Tibial nerve (tissue), 4 donors: Measurements from ENCODE around the gene USP7. TPM values are rescaled to one million over a fixed set of nuclear protein-coding genes. Genes with fewer than 3 reads are reported as not detected.

Experiments
- DNase-seq, 2 donors: peaks; one replicate each; pipeline ENCODE4 v3.0.0-alpha.2; 2019; ENCODE audit warnings: low spot score in 2 of 2
- H3K27ac ChIP-seq, 4 donors: fragments of 200-600 bp; sonication (generic) in 3 of 4; one replicate each; pipeline ENCODE4 v1.5.1; 2017 to 2019; ENCODE audit warnings: mild to moderate bottlenecking in 1 of 4
- H3K27me3 ChIP-seq, 2 donors: fragments of 200-600 bp; sonication (generic) in 1 of 2; one replicate each; pipeline versions ENCODE4 v1.5.1 to v1.6.0; 2017 to 2019
- H3K36me3 ChIP-seq, 3 donors: fragments of 200-600 bp; sonication (generic); one replicate each; pipeline ENCODE4 v1.5.1; 2018 to 2019
- H3K4me1 ChIP-seq, 4 donors: fragments of 200-600 bp; sonication (generic) in 3 of 4; one replicate each; pipeline ENCODE4 v1.5.1; 2017 to 2019
- H3K4me3 ChIP-seq, 4 donors: fragments of 200-600 bp; sonication (generic) in 3 of 4; one replicate each; pipeline ENCODE4 v1.5.1; 2017 to 2019; ENCODE audit warnings: mild to moderate bottlenecking in 1 of 4, moderate library complexity in 1 of 4
- H3K9me3 ChIP-seq, 4 donors: fragments of 200-600 bp; sonication (generic) in 3 of 4; one replicate each; pipeline ENCODE4 v1.5.1; 2017 to 2019
- EP300 ChIP-seq, 2 donors: sonication (generic); formaldehyde crosslinking; IDR thresholded peaks; one replicate each; pipeline ENCODE4 v1.6.1; 2017; ENCODE audit warnings: antibody characterized with exemption in 2 of 2, mild to moderate bottlenecking in 1 of 2
- POLR2A ChIP-seq, 2 donors: fragments of 450-650 bp; IDR thresholded peaks; one replicate each; pipeline ENCODE4 v1.6.1; 2017; ENCODE audit warnings: antibody characterized with exemption in 2 of 2, mild to moderate bottlenecking in 2 of 2, moderate library complexity in 2 of 2
- WGBS, 2 donors: methylation state at CpG; one replicate each; pipeline ENCODE4 v1.1.5; 2018; 5-methylcytosine and 5-hydroxymethylcytosine counted together
- total RNA-seq, 4 donors: library from RNA; depleted of rRNA; stranded (reverse); fragments of >200 nt; gene quantifications; one replicate each; pipeline ENCODE4 v1.1.0, GENCODE V29; 2016
- TF ChIP-seq, protein P1 (sequence below), 5 experiments: fragments of 200-600 bp in 3 of 5; fragments of 450-650 bp in 2 of 5; sonication (generic) in 3 of 5; IDR thresholded peaks; one replicate each; pipeline ENCODE4 v1.5.1; 2016 to 2019; ENCODE audit warnings: antibody characterized with exemption in 5 of 5, mild to moderate bottlenecking in 3 of 5, moderate library complexity in 2 of 5

The USP7 gene
- total RNA-seq, 4 donors from 2014 or later, result 83.4 to 114 (median 89.6) TPM

DNA sequence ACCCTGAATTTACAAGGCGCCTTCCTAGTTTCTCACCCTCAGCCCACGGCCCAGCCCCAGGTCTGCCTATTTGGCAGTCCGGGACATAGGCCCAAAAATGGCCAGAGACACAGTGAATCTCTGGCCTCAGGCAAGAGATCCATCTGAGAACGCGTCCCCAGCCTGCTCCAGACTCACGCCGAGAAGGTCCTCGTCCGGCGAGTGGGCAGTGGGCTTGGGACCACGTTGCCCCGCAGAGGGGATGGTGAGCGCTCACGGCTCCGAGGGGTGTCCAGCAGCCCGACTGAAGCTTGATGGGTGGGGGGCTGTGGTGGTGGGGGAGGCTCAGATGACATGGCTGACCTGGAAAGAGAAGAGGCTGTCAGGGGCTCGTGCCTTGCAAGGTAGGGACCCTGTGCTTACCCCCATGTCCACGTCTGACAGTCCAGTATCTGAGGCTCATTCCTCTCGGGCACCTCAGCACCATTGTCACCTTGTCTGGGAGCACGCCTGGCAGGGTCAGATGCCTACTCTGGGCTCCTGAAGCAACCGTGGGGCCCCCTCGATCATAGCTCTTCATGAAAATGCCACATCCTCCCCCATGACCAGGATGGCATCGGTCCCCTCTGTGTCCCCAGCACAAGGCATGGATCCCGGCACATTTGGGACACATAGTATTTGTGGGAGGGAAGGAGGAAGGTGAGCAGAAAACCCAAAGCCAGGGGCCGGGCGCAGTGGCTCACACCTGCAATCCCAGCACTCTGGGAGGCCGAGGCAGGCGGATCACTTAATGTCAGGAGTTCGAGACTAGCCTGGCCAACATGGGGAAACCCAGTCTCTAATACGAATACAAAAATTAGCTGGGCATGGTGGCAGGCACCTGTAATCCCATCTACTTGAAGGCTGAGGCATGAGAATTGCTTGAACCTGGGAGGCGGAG is 104.5 kb downstream of the USP7 start:
- 91 to 95% methylated on average over 28 to 31 of the region's 31 CpGs for WGBS, 2 donors
- Histone ChIP-seq H3K27me3 (no peaks in the 10 kb centered on the region), H3K4me1 (peaks cover 0 to 78% (median 53%) of the 10 kb centered on the region in 4 donors), H3K36me3 (peaks cover 0 to 47% (median 10%) of the 10 kb centered on the region in 3 donors), H3K9me3 (no peaks in the 10 kb centered on the region), H3K27ac (peak overlapping the region in 3 of 4 donors; percentile 40 to 94 (median 86)), H3K4me3 (peak overlapping the region in 1 of 4 donors; percentile 15)
- TF ChIP-seq EP300 (IDR thresholded peaks at IDR 0.05), result no peak
- no peak for TF ChIP-seq POLR2A (IDR thresholded peaks at IDR 0.05)
- TF ChIP-seq, protein P1, sequence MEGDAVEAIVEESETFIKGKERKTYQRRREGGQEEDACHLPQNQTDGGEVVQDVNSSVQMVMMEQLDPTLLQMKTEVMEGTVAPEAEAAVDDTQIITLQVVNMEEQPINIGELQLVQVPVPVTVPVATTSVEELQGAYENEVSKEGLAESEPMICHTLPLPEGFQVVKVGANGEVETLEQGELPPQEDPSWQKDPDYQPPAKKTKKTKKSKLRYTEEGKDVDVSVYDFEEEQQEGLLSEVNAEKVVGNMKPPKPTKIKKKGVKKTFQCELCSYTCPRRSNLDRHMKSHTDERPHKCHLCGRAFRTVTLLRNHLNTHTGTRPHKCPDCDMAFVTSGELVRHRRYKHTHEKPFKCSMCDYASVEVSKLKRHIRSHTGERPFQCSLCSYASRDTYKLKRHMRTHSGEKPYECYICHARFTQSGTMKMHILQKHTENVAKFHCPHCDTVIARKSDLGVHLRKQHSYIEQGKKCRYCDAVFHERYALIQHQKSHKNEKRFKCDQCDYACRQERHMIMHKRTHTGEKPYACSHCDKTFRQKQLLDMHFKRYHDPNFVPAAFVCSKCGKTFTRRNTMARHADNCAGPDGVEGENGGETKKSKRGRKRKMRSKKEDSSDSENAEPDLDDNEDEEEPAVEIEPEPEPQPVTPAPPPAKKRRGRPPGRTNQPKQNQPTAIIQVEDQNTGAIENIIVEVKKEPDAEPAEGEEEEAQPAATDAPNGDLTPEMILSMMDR (IDR thresholded peaks at IDR 0.05), result no peak
- DNase-seq, result no peak

DNA sequence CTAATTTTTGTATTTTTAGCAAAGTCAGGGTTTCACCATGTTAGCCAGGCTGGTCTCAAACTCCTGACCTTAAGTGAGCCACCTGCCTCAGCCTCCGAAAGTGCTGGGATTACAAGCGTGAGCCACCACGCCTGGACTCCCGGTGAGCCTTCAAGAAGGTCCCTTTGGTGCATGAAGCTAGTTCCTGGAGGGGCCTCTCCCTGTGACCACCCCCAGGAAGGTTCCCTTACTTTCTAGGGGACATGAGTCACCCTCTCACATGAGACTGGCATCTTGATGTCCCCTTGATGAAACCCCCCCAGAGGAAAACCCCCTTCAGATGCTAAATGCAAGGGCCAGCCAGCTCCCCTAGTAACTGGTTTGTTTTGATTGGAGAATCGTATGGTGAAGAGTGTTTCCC is 107.7 kb downstream of the USP7 start:
- no peaks in the 10 kb centered on the region for H3K27me3 ChIP-seq
- H3K36me3 ChIP-seq, result peaks cover 0 to 77% (median 10%) of the 10 kb centered on the region in 3 donors
- DNase-seq, result no peak
- peak overlapping the region in 2 of 4 donors; percentile 33 to 36 for H3K27ac ChIP-seq
- TF ChIP-seq, protein P1 (IDR thresholded peaks at IDR 0.05), result no peak
- no peak for TF ChIP-seq EP300 (IDR thresholded peaks at IDR 0.05)
- TF ChIP-seq POLR2A (IDR thresholded peaks at IDR 0.05), result no peak
- 51 to 70% methylated on average over 5 of the region's 5 CpGs for whole genome bisulfite sequencing, 2 donors
- H3K9me3 ChIP-seq, result no peaks in the 10 kb centered on the region
- no peak overlapping the region for H3K4me3 ChIP-seq
- peaks cover 0 to 65% (median 23%) of the 10 kb centered on the region in 4 donors for H3K4me1 ChIP-seq

DNA sequence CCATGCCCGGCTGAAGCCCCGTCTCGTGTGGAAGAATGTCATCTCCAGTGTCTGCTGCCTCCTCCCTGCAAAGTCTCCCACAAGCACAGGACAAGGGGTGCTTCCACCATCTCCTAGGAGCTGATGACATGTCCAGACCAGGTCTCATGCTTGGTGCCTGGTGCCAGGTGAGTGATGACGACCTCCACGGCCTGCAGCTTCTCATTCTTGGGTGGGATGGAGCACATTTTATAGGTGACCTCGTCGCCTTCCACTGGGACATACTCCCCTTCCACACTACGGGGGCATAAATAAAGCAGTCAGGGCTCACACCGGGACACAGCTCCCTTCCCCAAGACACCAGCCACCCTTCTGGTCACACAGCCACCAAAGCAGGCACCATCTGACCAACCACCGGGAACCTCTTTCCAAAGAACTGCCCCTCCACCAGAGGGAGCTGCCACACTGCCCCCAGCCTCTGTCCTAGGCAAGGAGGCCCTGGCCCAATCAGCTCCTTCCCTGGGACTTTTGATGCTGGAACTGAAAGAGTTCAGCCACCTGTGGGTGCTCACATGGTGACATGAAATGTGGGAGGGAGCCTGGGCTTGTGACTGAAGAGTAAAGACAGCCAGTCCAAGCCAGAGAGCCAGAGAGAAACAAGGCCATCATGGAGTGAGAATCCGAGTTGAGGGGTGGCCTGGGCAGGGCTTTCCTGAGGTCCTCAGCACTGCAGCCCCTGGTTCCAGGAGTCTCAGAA is 108.5 kb downstream of the USP7 start:
- Histone ChIP-seq H3K27me3 (no peaks in the 10 kb centered on the region), H3K36me3 (peaks cover 0 to 85% (median 10%) of the 10 kb centered on the region in 3 donors), H3K4me3 (no peak overlapping the region), H3K4me1 (peaks cover 0 to 65% (median 18%) of the 10 kb centered on the region in 4 donors), H3K9me3 (no peaks in the 10 kb centered on the region), H3K27ac (peak overlapping the region in 2 of 4 donors; percentile 36 to 63)
- no peak for DNase-seq
- TF ChIP-seq EP300 (IDR thresholded peaks at IDR 0.05) (no peak), POLR2A (IDR thresholded peaks at IDR 0.05) (no peak)
- TF ChIP-seq, protein P1 (IDR thresholded peaks at IDR 0.05), result no peak
- 90 to 96% methylated on average over 7 to 11 of the region's 11 CpGs for WGBS, 2 donors

DNA sequence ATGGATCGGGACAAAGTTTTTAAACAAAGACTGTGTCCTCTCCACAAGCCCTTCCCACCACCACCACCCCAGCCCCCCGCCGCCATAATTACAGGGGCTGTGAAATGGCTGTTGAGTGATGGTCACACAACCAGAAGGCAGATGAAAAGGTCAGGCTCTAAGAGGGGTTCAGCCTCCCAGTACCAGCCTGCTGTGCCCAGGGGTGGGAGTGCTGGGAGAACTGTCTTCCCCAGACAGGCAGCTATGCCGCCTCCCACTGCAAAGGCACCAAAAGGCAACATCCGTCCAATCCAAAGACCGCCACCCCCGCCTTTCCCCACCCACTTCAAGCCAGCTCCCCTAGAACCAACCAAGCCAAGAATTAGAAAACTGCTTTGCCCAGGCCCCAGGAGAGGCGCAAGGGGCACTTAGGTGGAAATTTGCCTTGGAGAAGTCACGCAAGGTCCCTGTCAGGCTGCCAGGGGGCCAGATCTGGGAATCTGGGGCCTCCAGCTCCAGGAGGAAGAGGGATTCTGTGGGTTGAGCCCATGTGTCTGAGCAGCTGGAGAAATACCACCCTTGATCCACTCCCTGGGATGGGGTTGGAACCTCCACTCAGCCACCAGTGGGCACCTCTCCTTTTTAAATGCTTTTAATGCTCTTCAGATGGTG is 109.3 kb downstream of the USP7 start:
- Histone ChIP-seq H3K27me3 (no peaks in the 10 kb centered on the region), H3K4me3 (no peak overlapping the region), H3K27ac (peak overlapping the region in 2 of 4 donors; percentile 52 to 63), H3K4me1 (peaks cover 0 to 65% (median 15%) of the 10 kb centered on the region in 4 donors), H3K36me3 (peaks cover 0 to 93% (median 10%) of the 10 kb centered on the region in 3 donors), H3K9me3 (no peaks in the 10 kb centered on the region)
- no peak for DNase-seq
- WGBS, 2 donors, result 84 to 87% methylated on average over 9 of the region's 9 CpGs
- TF ChIP-seq POLR2A (IDR thresholded peaks at IDR 0.05), result no peak
- no peak for TF ChIP-seq EP300 (IDR thresholded peaks at IDR 0.05)
- TF ChIP-seq, protein P1 (IDR thresholded peaks at IDR 0.05), result no peak
